MCF 10A (cell line): ENCODE results near the gene PAK5. TPM values are rescaled to one million over a fixed set of nuclear protein-coding genes. Genes with fewer than 3 reads are reported as not detected.

Source experiments
- BruUV-seq: library from RNA; stranded (reverse); fragments of 400-500 nt; replicated peaks from 2 replicates; lab custom pipeline; 2021; lab: Mats Ljungman, UMichigan
- CTCF ChIA-PET: fragments of 300-600 bp; sonication (Branson Sonifier 250); formaldehyde crosslinking; extraction: SDS; loops from one replicate; lab custom pipeline; 2021; ENCODE audit warnings: antibody characterized with exemption, inconsistent platforms; lab: Yijun Ruan, JAX
- POLR2A ChIA-PET: fragments of 300-600, 350-650 bp; sonication (Branson Sonifier 250); formaldehyde crosslinking; extraction: SDS; loops from one replicate; lab custom pipeline; 2020; ENCODE audit warnings: antibody characterized with exemption, inconsistent platforms; lab: Yijun Ruan, JAX
- DNase-seq: peaks from one replicate; pipeline ENCODE4 v3.0.0-alpha.2; 2018; ENCODE audit not compliant: unreplicated experiment
- H3K27ac Mint-ChIP-seq: one replicate; pipeline ENCODE4 v1.8.0; 2022; ENCODE audit warnings: mild to moderate bottlenecking, low read depth, mixed read lengths; ENCODE audit not compliant: unreplicated experiment
- H3K27me3 Mint-ChIP-seq: one replicate; pipeline ENCODE4 v1.8.0; 2022; ENCODE audit warnings: mixed read lengths; ENCODE audit not compliant: insufficient read depth, unreplicated experiment
- H3K36me3 Mint-ChIP-seq: one replicate; pipeline ENCODE4 v1.8.0; 2022; ENCODE audit warnings: mild to moderate bottlenecking, moderate library complexity, mixed read lengths; ENCODE audit not compliant: insufficient read depth, unreplicated experiment
- H3K4me1 Mint-ChIP-seq: one replicate; pipeline ENCODE4 v1.8.0; 2022; ENCODE audit warnings: mixed read lengths; ENCODE audit not compliant: insufficient read depth, unreplicated experiment
- H3K4me3 Mint-ChIP-seq: one replicate; pipeline ENCODE4 v1.8.0; 2022; ENCODE audit warnings: mild to moderate bottlenecking, moderate library complexity, mixed read lengths; ENCODE audit not compliant: unreplicated experiment
- H3K9me3 Mint-ChIP-seq: one replicate; pipeline ENCODE4 v1.8.0; 2022; ENCODE audit warnings: mixed read lengths; ENCODE audit not compliant: unreplicated experiment
- intact Hi-C: fragments of 100-400 bp; cut with micrococcal nuclease; formaldehyde crosslinking; loops from 2 replicates; pipeline ENCODE4 v1.14.1; 2022
- total RNA-seq: library from RNA; stranded (reverse); gene quantifications from 2 replicates; pipeline ENCODE4 v1.2.3, GENCODE V29; 2022
- TF ChIP-seq, protein P1 (sequence below): fragments of 200-600 bp; IDR thresholded peaks from one replicate; pipeline ENCODE4 v1.8.0; 2022; ENCODE audit warnings: antibody characterized with exemption, mild to moderate bottlenecking; ENCODE audit not compliant: unreplicated experiment

PAK5 gene
- total RNA-seq, 1 experiment from 2014 or later: not detected

DNA sequence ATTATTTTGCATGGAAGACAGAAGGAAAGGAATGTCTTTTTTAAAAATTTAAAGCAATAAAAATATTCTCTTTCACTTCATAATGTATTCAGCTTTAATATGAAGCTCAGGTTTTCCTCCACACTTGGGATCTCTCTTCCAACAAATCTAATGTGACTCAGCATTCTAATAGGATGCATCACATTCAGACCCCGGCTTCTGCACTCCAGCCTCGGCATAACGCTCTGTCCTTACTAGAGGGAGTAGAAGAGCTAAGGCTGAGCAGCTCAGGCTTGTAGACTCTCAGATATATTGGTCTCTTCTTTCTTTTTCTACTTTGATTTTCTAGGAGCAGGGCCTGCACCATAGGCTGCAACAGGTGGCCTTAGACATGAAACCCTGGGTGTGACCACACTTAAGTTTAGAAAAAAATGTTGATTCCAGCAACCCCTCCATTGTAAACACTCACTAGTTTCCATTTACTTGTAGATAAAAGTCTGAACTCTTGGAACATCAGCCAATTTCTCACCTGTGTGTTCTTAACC, 161.7 kb downstream of the PAK5 start:
- DNase-seq: no peak

DNA sequence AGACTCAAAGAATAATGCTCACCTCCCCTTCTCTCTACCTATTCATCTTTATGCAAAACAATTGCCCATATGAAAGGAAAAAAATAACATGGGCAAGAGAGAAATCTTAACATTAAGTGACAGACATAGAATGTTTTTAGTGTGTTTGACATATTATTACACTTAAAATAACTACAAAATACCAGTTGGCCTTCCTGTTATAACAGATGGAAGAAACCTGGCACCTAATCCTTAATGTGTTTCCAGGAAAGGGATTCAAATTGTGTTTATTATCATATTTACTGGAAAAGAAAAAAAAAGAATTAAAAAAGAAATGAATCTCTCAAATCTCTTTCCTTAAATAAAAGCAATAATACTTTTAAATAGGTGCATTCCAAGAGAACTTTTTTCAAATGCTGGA, 165.9 kb downstream of the PAK5 start:
- H3K9me3 Mint-ChIP-seq: peaks cover 19% of the 10 kb centered on the region
- no peaks in the 10 kb centered on the region for H3K36me3 Mint-ChIP-seq
- POLR2A ChIA-PET: no interaction called here
- intact Hi-C loops: no loop called here
- no peak for DNase-seq
- CTCF ChIA-PET: interaction anchor here (0.8 to 1.3 kb wide), 2 partner anchors 9 to 56 kb away, joined by 3 to 5 read pairs; no protein-coding TSS in a partner anchor
- H3K27me3 Mint-ChIP-seq: no peaks in the 10 kb centered on the region
- no peaks in the 10 kb centered on the region for H3K4me1 Mint-ChIP-seq
- no TSS peak for BruUV-seq
- H3K4me3 Mint-ChIP-seq: no peak overlapping the region
- no peak overlapping the region for H3K27ac Mint-ChIP-seq
- TF ChIP-seq, protein P1, sequence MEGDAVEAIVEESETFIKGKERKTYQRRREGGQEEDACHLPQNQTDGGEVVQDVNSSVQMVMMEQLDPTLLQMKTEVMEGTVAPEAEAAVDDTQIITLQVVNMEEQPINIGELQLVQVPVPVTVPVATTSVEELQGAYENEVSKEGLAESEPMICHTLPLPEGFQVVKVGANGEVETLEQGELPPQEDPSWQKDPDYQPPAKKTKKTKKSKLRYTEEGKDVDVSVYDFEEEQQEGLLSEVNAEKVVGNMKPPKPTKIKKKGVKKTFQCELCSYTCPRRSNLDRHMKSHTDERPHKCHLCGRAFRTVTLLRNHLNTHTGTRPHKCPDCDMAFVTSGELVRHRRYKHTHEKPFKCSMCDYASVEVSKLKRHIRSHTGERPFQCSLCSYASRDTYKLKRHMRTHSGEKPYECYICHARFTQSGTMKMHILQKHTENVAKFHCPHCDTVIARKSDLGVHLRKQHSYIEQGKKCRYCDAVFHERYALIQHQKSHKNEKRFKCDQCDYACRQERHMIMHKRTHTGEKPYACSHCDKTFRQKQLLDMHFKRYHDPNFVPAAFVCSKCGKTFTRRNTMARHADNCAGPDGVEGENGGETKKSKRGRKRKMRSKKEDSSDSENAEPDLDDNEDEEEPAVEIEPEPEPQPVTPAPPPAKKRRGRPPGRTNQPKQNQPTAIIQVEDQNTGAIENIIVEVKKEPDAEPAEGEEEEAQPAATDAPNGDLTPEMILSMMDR: no peak

More for the DNA sequence above, 161.7 kb downstream of the PAK5 start:
- intact Hi-C loops: no loop called here
- no peaks in the 10 kb centered on the region for H3K27me3 Mint-ChIP-seq
- H3K4me3 Mint-ChIP-seq: no peak overlapping the region
- TF ChIP-seq, protein P1: no peak
- no peaks in the 10 kb centered on the region for H3K4me1 Mint-ChIP-seq
- H3K27ac Mint-ChIP-seq: no peak overlapping the region
- ChIA-PET POLR2A (no interaction called here), CTCF (interaction anchor here (0.5 to 0.6 kb wide), 3 partner anchors 34 to 919 kb away, joined by 3 read pairs; no protein-coding TSS in a partner anchor)
- peaks cover 26% of the 10 kb centered on the region for H3K9me3 Mint-ChIP-seq
- BruUV-seq: no TSS peak
- H3K36me3 Mint-ChIP-seq: no peaks in the 10 kb centered on the region

DNA sequence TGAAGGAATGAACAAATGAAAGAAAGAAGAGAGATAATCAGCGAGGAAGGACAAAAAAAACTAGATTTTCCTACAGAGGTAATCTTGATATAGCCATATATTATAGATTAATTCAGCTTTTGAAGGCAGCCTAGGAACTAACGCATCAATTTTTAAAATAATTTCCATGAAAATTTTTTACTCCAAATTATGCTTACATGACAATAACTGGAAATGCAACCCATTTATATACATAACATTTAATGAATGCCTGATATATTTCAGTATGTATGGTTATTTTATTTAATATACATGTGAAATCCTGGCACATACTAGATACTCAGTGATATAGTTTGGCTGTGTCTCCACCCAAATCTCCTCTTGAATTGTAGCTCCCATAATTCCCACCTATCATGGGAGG, 166.8 kb downstream of the PAK5 start:
- Mint-ChIP-seq H3K4me1 (no peaks in the 10 kb centered on the region), H3K9me3 (peaks cover 19% of the 10 kb centered on the region), H3K36me3 (no peaks in the 10 kb centered on the region), H3K4me3 (no peak overlapping the region), H3K27me3 (no peaks in the 10 kb centered on the region), H3K27ac (no peak overlapping the region)
- POLR2A ChIA-PET: no interaction called here
- no TSS peak for BruUV-seq
- CTCF ChIA-PET: interaction anchor here (0.6 kb wide), 1 partner anchor 76 kb away, joined by 3 read pairs; no protein-coding TSS in a partner anchor
- intact Hi-C loops: no loop called here
- no peak for DNase-seq
- TF ChIP-seq, protein P1: no peak

DNA sequence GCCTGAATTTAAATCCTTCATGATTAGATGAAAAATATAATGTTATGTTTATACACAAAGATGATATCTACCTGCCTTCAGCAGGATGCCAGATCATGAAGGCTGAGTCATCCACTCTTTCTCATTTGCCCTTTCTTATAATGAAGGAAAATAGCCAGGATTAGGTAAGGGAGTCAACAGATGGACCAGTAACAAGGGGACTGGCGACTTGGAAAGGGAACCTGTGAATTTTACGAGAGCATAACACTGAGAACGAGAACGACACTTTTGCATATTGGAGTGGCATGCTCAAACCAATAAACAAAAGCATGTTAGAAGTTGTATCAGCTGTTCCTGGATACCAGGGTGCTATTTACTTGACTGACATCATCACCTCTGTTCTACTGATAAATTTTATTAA, 170.5 kb downstream of the PAK5 start:
- ChIA-PET POLR2A (interaction anchor here (0.6 kb wide), 1 partner anchor 1901 kb away, joined by 4 read pairs; no protein-coding TSS in a partner anchor), CTCF (interaction anchor here (0.6 kb wide), 1 partner anchor 909 kb away, joined by 3 read pairs; no protein-coding TSS in a partner anchor)
- H3K4me3 Mint-ChIP-seq: no peak overlapping the region
- H3K9me3 Mint-ChIP-seq: peaks cover 15% of the 10 kb centered on the region
- H3K4me1 Mint-ChIP-seq: no peaks in the 10 kb centered on the region
- no TSS peak for BruUV-seq
- TF ChIP-seq, protein P1: no peak
- no peaks in the 10 kb centered on the region for H3K36me3 Mint-ChIP-seq
- no peak overlapping the region for H3K27ac Mint-ChIP-seq
- DNase-seq: no peak
- intact Hi-C loops: no loop called here
- no peaks in the 10 kb centered on the region for H3K27me3 Mint-ChIP-seq
